Activated CD4-positive, alpha-beta T cell treated with anti-CD3 and anti-CD28 coated beads, Interleukin-2, amount 10 ng/mL, durations not matched to agents 24 days and 14 days (primary cell): ENCODE data around the gene NRG2. TPM values are rescaled to one million over a fixed set of nuclear protein-coding genes. Genes with fewer than 3 reads are reported as not detected.

ENCODE experiments used
- DNase-seq: peaks from one replicate; pipeline ENCODE4 v3.0.0; 2022
- H3K27ac Mint-ChIP-seq: one replicate; pipeline ENCODE4 v1.8.0; 2022; ENCODE audit warnings: mild to moderate bottlenecking, mixed read lengths
- H3K27me3 Mint-ChIP-seq: one replicate; pipeline ENCODE4 v1.8.0; 2022; ENCODE audit warnings: mixed read lengths
- H3K36me3 Mint-ChIP-seq: one replicate; pipeline ENCODE4 v1.8.0; 2022; ENCODE audit warnings: low read depth, mild to moderate bottlenecking, mixed read lengths
- H3K4me1 Mint-ChIP-seq: one replicate; pipeline ENCODE4 v1.8.0; 2021; ENCODE audit warnings: mixed read lengths
- H3K4me3 Mint-ChIP-seq: one replicate; pipeline ENCODE4 v1.8.0; 2022; ENCODE audit warnings: mild to moderate bottlenecking, moderate library complexity, mixed read lengths
- H3K9me3 Mint-ChIP-seq: one replicate; pipeline ENCODE4 v1.8.0; 2021; ENCODE audit warnings: mixed read lengths
- intact Hi-C: fragments of 100-400 bp; cut with micrococcal nuclease; formaldehyde crosslinking; loops from one replicate; pipeline ENCODE4 v1.15.1; 2023
- total RNA-seq: library from RNA; stranded (reverse); gene quantifications from 2 replicates; pipeline ENCODE4 v1.2.3, GENCODE V29; 2022

The NRG2 gene
- total RNA-seq, 1 donor from 2014 or later = 0.07 TPM

GRCh38 chr5:139915834-139916233 is 127.3 kb downstream of the NRG2 start:
- Mint-ChIP-seq H3K4me3 (no peak overlapping the region), H3K4me1 (no peaks in the 10 kb centered on the region), H3K27me3 (peaks cover 11% of the 10 kb centered on the region), H3K9me3 (no peaks in the 10 kb centered on the region), H3K36me3 (no peaks in the 10 kb centered on the region), H3K27ac (no peak overlapping the region)
- intact Hi-C loops = no loop called here
- no peak for DNase-seq

- no peak for DNase-seq
- Mint-ChIP-seq H3K4me3 (no peak overlapping the region), H3K4me1 (no peaks in the 10 kb centered on the region), H3K9me3 (no peaks in the 10 kb centered on the region), H3K36me3 (no peaks in the 10 kb centered on the region), H3K27me3 (peaks cover 10% of the 10 kb centered on the region), H3K27ac (no peak overlapping the region)
- intact Hi-C loops = no loop called here
Measured at GRCh38 chr5:139915266-139915665, 127.8 kb downstream of the NRG2 start.

- Mint-ChIP-seq H3K4me3 (no peak overlapping the region), H3K27ac (no peak overlapping the region), H3K36me3 (no peaks in the 10 kb centered on the region), H3K9me3 (no peaks in the 10 kb centered on the region), H3K27me3 (peaks cover 10% of the 10 kb centered on the region), H3K4me1 (no peaks in the 10 kb centered on the region)
- intact Hi-C loops = no loop called here
- no peak for DNase-seq
Measured at GRCh38 chr5:139914218-139914807, 128.8 kb downstream of the NRG2 start.

GRCh38 chr5:139912804-139913203 is 130.3 kb downstream of the NRG2 start:
- intact Hi-C loops = no loop called here
- DNase-seq = no peak
- Mint-ChIP-seq H3K4me1 (no peaks in the 10 kb centered on the region), H3K9me3 (no peaks in the 10 kb centered on the region), H3K36me3 (no peaks in the 10 kb centered on the region), H3K27ac (no peak overlapping the region), H3K4me3 (no peak overlapping the region), H3K27me3 (peaks cover 10% of the 10 kb centered on the region)

- no peak overlapping the region for H3K27ac Mint-ChIP-seq
- no peaks in the 10 kb centered on the region for H3K9me3 Mint-ChIP-seq
- DNase-seq = no peak
- H3K27me3 Mint-ChIP-seq = peaks cover 10% of the 10 kb centered on the region
- no peaks in the 10 kb centered on the region for H3K36me3 Mint-ChIP-seq
- intact Hi-C loops = no loop called here
- H3K4me1 Mint-ChIP-seq = no peaks in the 10 kb centered on the region
- no peak overlapping the region for H3K4me3 Mint-ChIP-seq
Measured at GRCh38 chr5:139912158-139912557, 130.9 kb downstream of the NRG2 start.

- no peak for DNase-seq
- H3K9me3 Mint-ChIP-seq = no peaks in the 10 kb centered on the region
Measured at GRCh38 chr5:139911425-139912120, 131.5 kb downstream of the NRG2 start.

GRCh38 chr5:139910901-139911300 is 132.2 kb downstream of the NRG2 start:
- Mint-ChIP-seq H3K9me3 (no peaks in the 10 kb centered on the region), H3K27ac (no peak overlapping the region), H3K27me3 (peaks cover 8% of the 10 kb centered on the region), H3K4me1 (no peaks in the 10 kb centered on the region), H3K36me3 (no peaks in the 10 kb centered on the region), H3K4me3 (no peak overlapping the region)
- intact Hi-C loops = no loop called here
- DNase-seq = no peak

More at GRCh38 chr5:139911425-139912120, 131.5 kb downstream of the NRG2 start:
- H3K27ac Mint-ChIP-seq = no peak overlapping the region
- no peaks in the 10 kb centered on the region for H3K36me3 Mint-ChIP-seq
- H3K4me1 Mint-ChIP-seq = no peaks in the 10 kb centered on the region
- peaks cover 9% of the 10 kb centered on the region for H3K27me3 Mint-ChIP-seq
- no peak overlapping the region for H3K4me3 Mint-ChIP-seq
- intact Hi-C loops = no loop called here

GRCh38 chr5:139910036-139910435 is 133.1 kb downstream of the NRG2 start:
- intact Hi-C loops = no loop called here
- H3K27me3 Mint-ChIP-seq = peaks cover 9% of the 10 kb centered on the region
- no peak overlapping the region for H3K4me3 Mint-ChIP-seq
- DNase-seq = no peak
- H3K9me3 Mint-ChIP-seq = no peaks in the 10 kb centered on the region
- H3K36me3 Mint-ChIP-seq = no peaks in the 10 kb centered on the region
- no peaks in the 10 kb centered on the region for H3K4me1 Mint-ChIP-seq
- no peak overlapping the region for H3K27ac Mint-ChIP-seq

- no peaks in the 10 kb centered on the region for H3K9me3 Mint-ChIP-seq
- H3K4me1 Mint-ChIP-seq = no peaks in the 10 kb centered on the region
- H3K27ac Mint-ChIP-seq = no peak overlapping the region
- no peak overlapping the region for H3K4me3 Mint-ChIP-seq
- intact Hi-C loops = no loop called here
- H3K36me3 Mint-ChIP-seq = no peaks in the 10 kb centered on the region
- DNase-seq = no peak
- H3K27me3 Mint-ChIP-seq = peaks cover 9% of the 10 kb centered on the region
Measured at GRCh38 chr5:139908749-139909148, 134.3 kb downstream of the NRG2 start.

- no peaks in the 10 kb centered on the region for H3K4me1 Mint-ChIP-seq
- intact Hi-C loops = no loop called here
- no peak for DNase-seq
- no peaks in the 10 kb centered on the region for H3K9me3 Mint-ChIP-seq
- no peak overlapping the region for H3K4me3 Mint-ChIP-seq
- H3K27me3 Mint-ChIP-seq = peaks cover 25% of the 10 kb centered on the region
- H3K27ac Mint-ChIP-seq = no peak overlapping the region
- no peaks in the 10 kb centered on the region for H3K36me3 Mint-ChIP-seq
Measured at GRCh38 chr5:139906661-139907060, 136.4 kb downstream of the NRG2 start.

GRCh38 chr5:139904816-139905661 is 138.1 kb downstream of the NRG2 start:
- Mint-ChIP-seq H3K4me1 (no peaks in the 10 kb centered on the region), H3K27me3 (peaks cover 32% of the 10 kb centered on the region), H3K4me3 (no peak overlapping the region), H3K36me3 (no peaks in the 10 kb centered on the region), H3K9me3 (no peaks in the 10 kb centered on the region), H3K27ac (no peak overlapping the region)
- intact Hi-C loops = no loop called here
- DNase-seq = no peak

- Mint-ChIP-seq H3K4me1 (no peaks in the 10 kb centered on the region), H3K4me3 (no peak overlapping the region), H3K36me3 (no peaks in the 10 kb centered on the region), H3K27ac (no peak overlapping the region), H3K27me3 (peaks cover 35% of the 10 kb centered on the region), H3K9me3 (no peaks in the 10 kb centered on the region)
- no peak for DNase-seq
- intact Hi-C loops = no loop called here
Measured at GRCh38 chr5:139904566-139904815, 138.6 kb downstream of the NRG2 start.

- intact Hi-C loops = no loop called here
- no peak for DNase-seq
- Mint-ChIP-seq H3K36me3 (no peaks in the 10 kb centered on the region), H3K9me3 (no peaks in the 10 kb centered on the region), H3K27me3 (peaks cover 35% of the 10 kb centered on the region), H3K27ac (no peak overlapping the region), H3K4me1 (no peaks in the 10 kb centered on the region), H3K4me3 (no peak overlapping the region)
Measured at GRCh38 chr5:139903795-139904565, 139.1 kb downstream of the NRG2 start.

- Mint-ChIP-seq H3K9me3 (no peaks in the 10 kb centered on the region), H3K27me3 (peaks cover 39% of the 10 kb centered on the region), H3K27ac (no peak overlapping the region), H3K4me3 (no peak overlapping the region), H3K36me3 (no peaks in the 10 kb centered on the region), H3K4me1 (no peaks in the 10 kb centered on the region)
- DNase-seq = no peak
- intact Hi-C loops = no loop called here
Measured at GRCh38 chr5:139903450-139903794, 139.7 kb downstream of the NRG2 start.
